H9 (cell line): Measurements from ENCODE around the gene RPS24. TPM values are rescaled to one million over a fixed set of nuclear protein-coding genes. Genes with fewer than 3 reads are reported as not detected.

Source experiments
- DNase-seq: peaks from one replicate; pipeline ENCODE4 v3.0.0-alpha.2; 2017
- H2AFZ ChIP-seq: one replicate; pipeline ENCODE4 v1.6.1; 2013; ENCODE audit warnings: mild to moderate bottlenecking, low read length, control low read depth, moderate library complexity
- H2AK5ac ChIP-seq: 2 replicates; pipeline ENCODE4 v1.6.1; 2013; ENCODE audit warnings: low read length, control low read depth, mixed read lengths; ENCODE audit not compliant: insufficient read length
- H2BK120ac ChIP-seq: one replicate; pipeline ENCODE4 v1.6.1; 2013; ENCODE audit warnings: low read depth, mild to moderate bottlenecking, low read length, control low read depth, inconsistent platforms; ENCODE audit not compliant: poor library complexity, severe bottlenecking
- H2BK12ac ChIP-seq: 2 replicates; pipeline ENCODE4 v1.6.1; 2013; ENCODE audit warnings: low read length, control low read depth, mixed read lengths, low read depth; ENCODE audit not compliant: insufficient read length
- H2BK15ac ChIP-seq: 2 replicates; pipeline ENCODE4 v1.6.1; 2013; ENCODE audit warnings: low read depth, low read length, control low read depth
- H2BK20ac ChIP-seq: one replicate; pipeline ENCODE4 v1.6.1; 2013; ENCODE audit warnings: low read depth, mild to moderate bottlenecking, low read length, control low read depth, inconsistent platforms; ENCODE audit not compliant: poor library complexity, severe bottlenecking
- H2BK5ac ChIP-seq: 2 replicates; pipeline ENCODE4 v1.6.1; 2013; ENCODE audit warnings: low read length, control low read depth, mixed read lengths; ENCODE audit not compliant: insufficient read length
- H3K14ac ChIP-seq: 2 replicates; pipeline ENCODE4 v1.6.1; 2013; ENCODE audit warnings: low read length, control low read depth; ENCODE audit not compliant: insufficient read depth
- H3K18ac ChIP-seq: 2 replicates; pipeline ENCODE4 v1.6.1; 2013; ENCODE audit warnings: low read depth, mild to moderate bottlenecking, mixed read lengths, low read length, control low read depth; ENCODE audit not compliant: insufficient read length
- H3K23ac ChIP-seq: 2 replicates; pipeline ENCODE4 v1.6.1; 2013; ENCODE audit warnings: low read length, control low read depth, mixed read lengths, low read depth; ENCODE audit not compliant: insufficient read length
- H3K23me2 ChIP-seq: 2 replicates; pipeline ENCODE4 v1.6.1; 2013; ENCODE audit warnings: low read depth, mild to moderate bottlenecking, mixed read lengths, low read length, control low read depth; ENCODE audit not compliant: insufficient read length, poor library complexity, severe bottlenecking
- H3K27ac ChIP-seq: 2 replicates; pipeline ENCODE4 v1.5.1; 2013; ENCODE audit warnings: low read length, control low read depth, mixed read lengths, low read depth; ENCODE audit not compliant: insufficient read length
- H3K27me3 ChIP-seq: 2 replicates; pipeline ENCODE4 v1.6.1; 2013; ENCODE audit warnings: low read length, control low read depth, inconsistent platforms; ENCODE audit not compliant: insufficient read depth
- H3K4ac ChIP-seq: 2 replicates; pipeline ENCODE4 v1.6.1; 2013; ENCODE audit warnings: low read depth, mild to moderate bottlenecking, control low read depth, inconsistent platforms, low read length, moderate library complexity
- H3K4me1 ChIP-seq: 2 replicates; pipeline ENCODE4 v1.6.1; 2013; ENCODE audit warnings: low read length, control low read depth, inconsistent platforms; ENCODE audit not compliant: insufficient read depth
- H3K4me2 ChIP-seq: 2 replicates; pipeline ENCODE4 v1.6.1; 2013; ENCODE audit warnings: low read length, control low read depth, mixed read lengths; ENCODE audit not compliant: insufficient read length, insufficient read depth
- H3K56ac ChIP-seq: 2 replicates; pipeline ENCODE4 v1.6.1; 2013; ENCODE audit warnings: low read depth, mild to moderate bottlenecking, mixed read lengths, low read length, control low read depth; ENCODE audit not compliant: insufficient read length
- H3K79me1 ChIP-seq: 2 replicates; pipeline ENCODE4 v1.6.1; 2013; ENCODE audit warnings: low read depth, mild to moderate bottlenecking, moderate library complexity, low read length, control low read depth, inconsistent platforms; ENCODE audit not compliant: insufficient read depth, poor library complexity, severe bottlenecking
- H3K79me2 ChIP-seq: 2 replicates; pipeline ENCODE4 v1.6.1; 2013; ENCODE audit warnings: low read length, control low read depth, inconsistent platforms; ENCODE audit not compliant: insufficient read depth
- H3K9ac ChIP-seq: 2 replicates; pipeline ENCODE4 v1.6.1; 2013; ENCODE audit warnings: low read length, control low read depth, mixed read lengths; ENCODE audit not compliant: insufficient read length; ENCODE audit errors: extremely low read depth
- H3K9me3 ChIP-seq: one replicate; pipeline ENCODE4 v1.6.1; 2013; ENCODE audit warnings: low read depth, low read length, inconsistent platforms; ENCODE audit not compliant: control insufficient read depth
- H3T11ph ChIP-seq: one replicate; pipeline ENCODE4 v1.6.1; 2013; ENCODE audit warnings: mild to moderate bottlenecking, low read length, control low read depth, inconsistent platforms
- H4K20me1 ChIP-seq: one replicate; pipeline ENCODE4 v1.6.1; 2013; ENCODE audit not compliant: control insufficient read depth, insufficient read length, insufficient read depth
- H4K5ac ChIP-seq: 2 replicates; pipeline ENCODE4 v1.6.1; 2013; ENCODE audit warnings: low read depth, mild to moderate bottlenecking, mixed read lengths, low read length, control low read depth; ENCODE audit not compliant: insufficient read length
- H4K8ac ChIP-seq: replicated peaks from 2 replicates; pipeline ENCODE4 v1.6.1; 2013; ENCODE audit warnings: low read length, control low read depth, mixed read lengths, low read depth; ENCODE audit not compliant: insufficient read length
- H4K91ac ChIP-seq: 2 replicates; pipeline ENCODE4 v1.6.1; 2013; ENCODE audit warnings: low read depth, mild to moderate bottlenecking, moderate library complexity, mixed read lengths, low read length, control low read depth; ENCODE audit not compliant: insufficient read length
- H3K27ac Mint-ChIP-seq, 3 experiments: 2 replicates in 2 of 3; 3 replicates in 1 of 3; pipeline ENCODE4 v1.8.0; 2020 to 2021; ENCODE audit warnings: mixed read lengths in 3 of 3, mild to moderate bottlenecking in 1 of 3, moderate library complexity in 1 of 3
- H3K27me3 Mint-ChIP-seq: 2 replicates; pipeline ENCODE4 v1.8.0; 2021; ENCODE audit warnings: low read depth, mild to moderate bottlenecking, moderate library complexity, mixed read lengths
- H3K36me3 Mint-ChIP-seq, 3 experiments: 2 replicates in 2 of 3; 3 replicates in 1 of 3; pipeline ENCODE4 v1.8.0; 2020 to 2021; ENCODE audit warnings: low read depth in 3 of 3, mixed read lengths in 3 of 3; ENCODE audit not compliant: insufficient read depth in 1 of 3
- H3K4me1 Mint-ChIP-seq, 2 experiments: 2 replicates each; pipeline ENCODE4 v1.8.0; 2020; ENCODE audit warnings: mixed read lengths in 2 of 2
- H3K4me3 Mint-ChIP-seq, 2 experiments: 2 replicates in 1 of 2; 3 replicates in 1 of 2; pipeline ENCODE4 v1.8.0; 2020 to 2021; ENCODE audit warnings: mild to moderate bottlenecking in 2 of 2, mixed read lengths in 2 of 2, moderate library complexity in 1 of 2
- H3K9me3 Mint-ChIP-seq, 2 experiments: 2 replicates in 1 of 2; 3 replicates in 1 of 2; pipeline ENCODE4 v1.8.0; 2020; ENCODE audit warnings: mild to moderate bottlenecking in 2 of 2, mixed read lengths in 2 of 2, moderate library complexity in 1 of 2
- total RNA-seq: library from RNA; stranded (reverse); gene quantifications from 2 replicates; pipeline ENCODE4 v1.2.1, GENCODE V29; 2021
- TF ChIP-seq, protein P1 (sequence below): fragments of 200-600 bp; sonication (generic); conservative IDR thresholded peaks from 3 replicates; pipeline ENCODE4 v1.8.0; 2021; ENCODE audit warnings: antibody characterized with exemption, mild to moderate bottlenecking

RPS24 gene
- total RNA-seq, 1 experiment from 2014 or later = 1,966 TPM

DNA sequence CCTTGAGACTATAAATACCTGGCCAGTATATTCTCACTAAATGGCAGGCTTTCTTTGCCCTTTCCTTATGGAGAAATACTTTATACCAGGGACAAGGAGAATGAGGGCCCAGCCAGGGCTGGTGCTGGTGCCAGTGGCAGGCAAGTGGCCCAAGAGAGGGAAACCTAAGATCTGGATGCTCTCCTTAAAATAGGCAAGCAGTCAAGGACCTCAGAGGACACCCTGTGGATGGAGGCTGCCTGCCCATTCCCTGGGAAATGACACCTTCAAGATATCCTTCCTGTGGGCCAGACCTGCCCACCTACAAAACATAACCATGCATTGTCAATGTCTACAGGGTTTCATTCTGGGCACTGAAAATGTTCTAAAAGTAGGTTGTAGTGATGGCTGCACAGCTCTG is 33.5 kb upstream of the RPS24 start:
- Mint-ChIP-seq H3K4me3 (no peak overlapping the region), H3K9me3 (no peaks in the 10 kb centered on the region), H3K27me3 (no peaks in the 10 kb centered on the region), H3K4me1 (no peaks in the 10 kb centered on the region), H3K27ac (no peak overlapping the region; a peak in 1 of 7 replicates), H3K36me3 (peaks cover 59 to 85% (median 73%) of the 10 kb centered on the region in 3 experiments; a peak in 6 of 7 replicates)
- no peaks in the 10 kb centered on the region for H3K4me1 ChIP-seq
- H3K9ac ChIP-seq = no peak overlapping the region
- H2AK5ac ChIP-seq = no peak overlapping the region
- H2BK5ac ChIP-seq = no peak overlapping the region
- H3K56ac ChIP-seq = no peak overlapping the region
- H4K5ac ChIP-seq = no peak overlapping the region
- no peak overlapping the region for H4K8ac ChIP-seq
- H3K23ac ChIP-seq = no peak overlapping the region
- H3K4me2 ChIP-seq = no peak overlapping the region
- no peak overlapping the region for H2BK120ac ChIP-seq
- H3K23me2 ChIP-seq = no peaks in the 10 kb centered on the region
- H2BK15ac ChIP-seq = no peak overlapping the region
- no peak overlapping the region for H2BK12ac ChIP-seq
- no peak overlapping the region for H3T11ph ChIP-seq
- H3K79me2 ChIP-seq = no peaks in the 10 kb centered on the region
- no peak overlapping the region for H2BK20ac ChIP-seq
- H4K91ac ChIP-seq = no peak overlapping the region
- no peak overlapping the region for H3K14ac ChIP-seq
- no peak overlapping the region for H3K18ac ChIP-seq
- H3K9me3 ChIP-seq = no peaks in the 10 kb centered on the region
- no peak for DNase-seq
- H3K4ac ChIP-seq = no peak overlapping the region
- no peaks in the 10 kb centered on the region for H3K79me1 ChIP-seq
- no peaks in the 10 kb centered on the region for H3K27me3 ChIP-seq
- no peak overlapping the region for H3K27ac ChIP-seq
- no peaks in the 10 kb centered on the region for H4K20me1 ChIP-seq
- TF ChIP-seq, protein P1, sequence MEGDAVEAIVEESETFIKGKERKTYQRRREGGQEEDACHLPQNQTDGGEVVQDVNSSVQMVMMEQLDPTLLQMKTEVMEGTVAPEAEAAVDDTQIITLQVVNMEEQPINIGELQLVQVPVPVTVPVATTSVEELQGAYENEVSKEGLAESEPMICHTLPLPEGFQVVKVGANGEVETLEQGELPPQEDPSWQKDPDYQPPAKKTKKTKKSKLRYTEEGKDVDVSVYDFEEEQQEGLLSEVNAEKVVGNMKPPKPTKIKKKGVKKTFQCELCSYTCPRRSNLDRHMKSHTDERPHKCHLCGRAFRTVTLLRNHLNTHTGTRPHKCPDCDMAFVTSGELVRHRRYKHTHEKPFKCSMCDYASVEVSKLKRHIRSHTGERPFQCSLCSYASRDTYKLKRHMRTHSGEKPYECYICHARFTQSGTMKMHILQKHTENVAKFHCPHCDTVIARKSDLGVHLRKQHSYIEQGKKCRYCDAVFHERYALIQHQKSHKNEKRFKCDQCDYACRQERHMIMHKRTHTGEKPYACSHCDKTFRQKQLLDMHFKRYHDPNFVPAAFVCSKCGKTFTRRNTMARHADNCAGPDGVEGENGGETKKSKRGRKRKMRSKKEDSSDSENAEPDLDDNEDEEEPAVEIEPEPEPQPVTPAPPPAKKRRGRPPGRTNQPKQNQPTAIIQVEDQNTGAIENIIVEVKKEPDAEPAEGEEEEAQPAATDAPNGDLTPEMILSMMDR = no peak
- no peak overlapping the region for H2AFZ ChIP-seq
